LNCaP clone FGC (cell line): ENCODE measurements around the gene PRDM5.

Experiments
- DNase-seq: peaks from one replicate; pipeline ENCODE4 v3.0.0-alpha.2; 2011; ENCODE audit warnings: low read depth
- H3K4me3 ChIP-seq: 2 replicates; pipeline ENCODE4 v1.5.1; 2011; ENCODE audit warnings: mild to moderate bottlenecking, low read depth, low read length, control low read depth
- CTCF ChIP-seq: IDR thresholded peaks from 2 replicates; pipeline ENCODE4 v1.5.1; 2012; ENCODE audit warnings: mild to moderate bottlenecking; ENCODE audit not compliant: control insufficient read depth, insufficient read depth; ENCODE audit errors: extremely low read depth

Gene PRDM5

GRCh38 chr4:120873554-120873953 is 49.0 kb downstream of the PRDM5 start:
- no peak for TF ChIP-seq CTCF
- no peak for DNase-seq
- H3K4me3 ChIP-seq: no peak overlapping the region

- no peak for DNase-seq
- TF ChIP-seq CTCF: no peak
- no peak overlapping the region for H3K4me3 ChIP-seq
Measured at GRCh38 chr4:120871173-120871572, 51.4 kb downstream of the PRDM5 start.

GRCh38 chr4:120870279-120870673 is 52.2 kb downstream of the PRDM5 start:
- TF ChIP-seq CTCF: no peak
- H3K4me3 ChIP-seq: no peak overlapping the region
- DNase-seq: no peak

- peak; percentile 85 for DNase-seq
- H3K4me3 ChIP-seq: no peak overlapping the region
- no peak for TF ChIP-seq CTCF
Measured at GRCh38 chr4:120869613-120870278, 52.8 kb downstream of the PRDM5 start.

- H3K4me3 ChIP-seq: no peak overlapping the region
- no peak for DNase-seq
- no peak for TF ChIP-seq CTCF
Measured at GRCh38 chr4:120867506-120867905, 55.0 kb downstream of the PRDM5 start.

GRCh38 chr4:120865985-120866384 is 56.5 kb downstream of the PRDM5 start:
- H3K4me3 ChIP-seq: no peak overlapping the region
- TF ChIP-seq CTCF: no peak
- no peak for DNase-seq

GRCh38 chr4:120864969-120865368 is 57.6 kb downstream of the PRDM5 start:
- no peak overlapping the region for H3K4me3 ChIP-seq
- no peak for TF ChIP-seq CTCF
- no peak for DNase-seq
